Ishikawa (cell line): ENCODE results near the gene KRT17.

ENCODE experiments used
- CEBPB ChIP-seq: IDR thresholded peaks from 2 replicates; pipeline ENCODE4 v1.6.1; 2012
- CREB1 ChIP-seq: IDR thresholded peaks from 2 replicates; pipeline ENCODE4 v1.6.1; 2012; ENCODE audit warnings: low read depth
- EGR1 ChIP-seq: IDR thresholded peaks from 2 replicates; pipeline ENCODE4 v1.6.1; 2012
- EP300 ChIP-seq: IDR thresholded peaks from 2 replicates; pipeline ENCODE4 v1.6.1; 2012; ENCODE audit warnings: borderline replicate concordance
- FOXM1 ChIP-seq: IDR thresholded peaks from 2 replicates; pipeline ENCODE4 v1.6.1; 2012; ENCODE audit warnings: low read depth, borderline replicate concordance
- MAX ChIP-seq: IDR thresholded peaks from 2 replicates; pipeline ENCODE4 v1.6.1; 2012
- NFIC ChIP-seq: IDR thresholded peaks from 2 replicates; pipeline ENCODE4 v1.6.1; 2012
- RAD21 ChIP-seq: IDR thresholded peaks from 2 replicates; pipeline ENCODE4 v1.6.1; 2012; ENCODE audit warnings: low read depth
- REST ChIP-seq: IDR thresholded peaks from 2 replicates; pipeline ENCODE4 v1.6.1; 2012; ENCODE audit warnings: low read depth, mild to moderate bottlenecking
- TAF1 ChIP-seq: IDR thresholded peaks from 2 replicates; pipeline ENCODE4 v1.6.1; 2012; ENCODE audit warnings: low read depth, mild to moderate bottlenecking
- TCF12 ChIP-seq: IDR thresholded peaks from 2 replicates; pipeline ENCODE4 v1.6.1; 2012; ENCODE audit warnings: low read depth
- TEAD4 ChIP-seq: IDR thresholded peaks from 2 replicates; pipeline ENCODE4 v1.6.1; 2012
- USF1 ChIP-seq: IDR thresholded peaks from 2 replicates; pipeline ENCODE4 v1.6.1; 2012
- YY1 ChIP-seq: IDR thresholded peaks from 2 replicates; pipeline ENCODE4 v1.6.1; 2012; ENCODE audit warnings: low read depth
- ZBTB7A ChIP-seq: IDR thresholded peaks from 2 replicates; pipeline ENCODE4 v1.6.1; 2012; ENCODE audit warnings: low read depth

Gene KRT17

GRCh38 chr17:41666237-41666641 lies 41.9 kb upstream of the KRT17 start:
- TF ChIP-seq ZBTB7A, result no peak
- TF ChIP-seq TCF12, result no peak
- no peak for TF ChIP-seq RAD21
- no peak for TF ChIP-seq USF1
- no peak for TF ChIP-seq YY1
- no peak for TF ChIP-seq EGR1
- TF ChIP-seq CEBPB, result no peak
- no peak for TF ChIP-seq TEAD4
- TF ChIP-seq CREB1, result no peak
- no peak for TF ChIP-seq NFIC
- TF ChIP-seq REST, result no peak
- no peak; the same call in 1 of the 2 replicates for TF ChIP-seq FOXM1
- no peak for TF ChIP-seq EP300
- no peak for TF ChIP-seq MAX

DNA sequence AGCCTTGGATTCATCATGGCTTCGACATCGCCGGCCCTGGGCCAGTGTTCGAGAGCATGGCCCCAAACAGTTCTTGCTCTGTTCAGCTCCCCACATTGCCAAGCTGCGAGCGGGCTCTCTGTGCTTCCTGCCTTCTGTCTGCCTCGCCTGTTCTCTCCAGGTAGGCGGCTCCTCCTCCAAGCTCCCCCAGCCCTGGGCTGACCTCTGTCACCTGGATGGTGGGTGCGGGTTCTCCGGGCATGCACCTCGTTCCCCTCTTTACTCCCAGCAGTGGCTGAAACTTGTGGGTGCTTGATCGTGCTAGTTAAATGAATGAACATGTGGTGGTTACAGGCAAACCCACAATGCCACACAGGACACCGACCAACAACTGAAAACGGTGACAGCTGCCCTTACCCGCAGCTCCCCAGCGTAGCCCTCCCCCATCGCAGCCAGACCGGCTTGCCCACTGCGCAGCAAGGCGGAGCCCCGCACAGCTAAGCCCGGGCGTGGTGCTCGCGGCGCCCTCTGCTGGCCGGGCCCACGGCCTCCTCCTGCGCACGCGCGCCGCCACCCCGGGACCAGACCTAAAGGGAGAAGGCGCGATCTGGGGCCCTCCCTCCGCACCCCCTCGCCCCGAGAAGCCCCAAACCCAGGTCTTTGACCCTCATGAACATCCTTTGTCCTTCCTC lies 41.3 kb upstream of the KRT17 start:
- TF ChIP-seq NFIC (no peak), USF1 (no peak), CEBPB (no peak), RAD21 (peak; percentile 21; the same call in 1 of the 2 replicates), EP300 (peak; percentile 34; the same call in 1 of the 2 replicates), FOXM1 (no peak; the same call in 1 of the 2 replicates), YY1 (peak; percentile 15; the same call in 1 of the 2 replicates), MAX (peak; percentile 63), EGR1 (no peak), TCF12 (peak; percentile 66; the same call in 1 of the 2 replicates), REST (no peak), TAF1 (peak; percentile 71), CREB1 (no peak), TEAD4 (0 out of 2 replicates have a peak, but pooled peaks have one; percentile 18), ZBTB7A (peak; percentile 78; the same call in 1 of the 2 replicates)

GRCh38 chr17:41664587-41665565 lies 40.5 kb upstream of the KRT17 start:
- TF ChIP-seq TCF12 (no peak), NFIC (no peak), MAX (no peak), ZBTB7A (no peak), YY1 (no peak)

- TF ChIP-seq REST (no peak), CEBPB (no peak), USF1 (no peak), TCF12 (no peak), YY1 (no peak), TAF1 (no peak), CREB1 (no peak), RAD21 (no peak), TEAD4 (no peak), EGR1 (no peak), EP300 (no peak), MAX (no peak), ZBTB7A (no peak), NFIC (no peak), FOXM1 (no peak)
These were observed 39.7 kb upstream of the KRT17 start for GRCh38 chr17:41664172-41664457.
